CD4-positive, alpha-beta memory T cell (primary cell): ENCODE measurements around the gene SPACA9. TPM values are rescaled to one million over a fixed set of nuclear protein-coding genes. Genes with fewer than 3 reads are reported as not detected.

Experiments used
- CTCF ChIA-PET: fragments of 350-600 bp; sonication (Branson Sonifier 250); formaldehyde crosslinking; loops from one replicate; lab custom pipeline; 2021; ENCODE audit warnings: inconsistent platforms; ENCODE audit not compliant: partially characterized antibody; lab: Charles Lee
- POLR2A ChIA-PET: fragments of 350-600 bp; sonication (Branson Sonifier 250); formaldehyde crosslinking; loops from one replicate; lab custom pipeline; 2021; ENCODE audit not compliant: partially characterized antibody; lab: Charles Lee
- DNase-seq, 5 donors: peaks; one replicate each; pipeline versions ENCODE4 v3.0.0 to v3.0.0-alpha.2; 2020 to 2022; ENCODE audit warnings: mixed read lengths in 1 of 5
- H3K27ac ChIP-seq: one replicate; pipeline ENCODE4 v1.7.0; 2013; ENCODE audit warnings: low read depth, low read length
- H3K27me3 ChIP-seq: 2 replicates; pipeline ENCODE4 v1.7.0; 2013; ENCODE audit warnings: mild to moderate bottlenecking, low read length, moderate library complexity; ENCODE audit not compliant: insufficient read depth
- H3K36me3 ChIP-seq: 2 replicates; pipeline ENCODE4 v1.7.0; 2013; ENCODE audit warnings: mild to moderate bottlenecking, low read length, moderate library complexity; ENCODE audit not compliant: insufficient read depth
- H3K4me1 ChIP-seq: 2 replicates; pipeline ENCODE4 v1.7.0; 2013; ENCODE audit warnings: mild to moderate bottlenecking, low read length, moderate library complexity; ENCODE audit not compliant: insufficient read depth
- H3K4me3 ChIP-seq, 2 donors: one replicate each; pipeline ENCODE4 v1.7.0; 2013; ENCODE audit warnings: low read length in 2 of 2, mild to moderate bottlenecking in 1 of 2
- H3K9me3 ChIP-seq, 2 donors: one replicate each; pipeline ENCODE4 v1.7.0; 2013; ENCODE audit warnings: low read length in 2 of 2, control low read depth in 1 of 2; ENCODE audit not compliant: control insufficient read depth in 1 of 2
- H3K27ac Mint-ChIP-seq, 7 donors: one replicate each; pipeline ENCODE4 v1.8.0; 2020 to 2021; ENCODE audit warnings: mixed read lengths in 7 of 7, mild to moderate bottlenecking in 6 of 7, inconsistent platforms in 3 of 7, moderate library complexity in 3 of 7
- H3K27me3 Mint-ChIP-seq, 2 donors: one replicate each; pipeline ENCODE4 v1.8.0; 2020 to 2021; ENCODE audit warnings: mixed read lengths in 2 of 2
- H3K36me3 Mint-ChIP-seq, 2 donors: one replicate each; pipeline ENCODE4 v1.8.0; 2020 to 2021; ENCODE audit warnings: mixed read lengths in 2 of 2, inconsistent platforms in 1 of 2, mild to moderate bottlenecking in 1 of 2
- H3K4me1 Mint-ChIP-seq, 4 donors: one replicate each; pipeline ENCODE4 v1.8.0; 2020 to 2021; ENCODE audit warnings: mixed read lengths in 4 of 4, mild to moderate bottlenecking in 1 of 4
- H3K4me3 Mint-ChIP-seq, 8 donors: one replicate each; pipeline ENCODE4 v1.8.0; 2020 to 2021; ENCODE audit warnings: mixed read lengths in 8 of 8, mild to moderate bottlenecking in 7 of 8, moderate library complexity in 6 of 8, inconsistent platforms in 3 of 8
- H3K9me3 Mint-ChIP-seq, 8 donors: one replicate each; pipeline ENCODE4 v1.8.0; 2020 to 2021; ENCODE audit warnings: mixed read lengths in 8 of 8, mild to moderate bottlenecking in 5 of 8, inconsistent platforms in 3 of 8, moderate library complexity in 1 of 8
- intact Hi-C: fragments of 100-400 bp; cut with micrococcal nuclease; formaldehyde crosslinking; loops from one replicate; pipeline ENCODE4 v1.15.1; 2023
- polyA plus RNA-seq, 2 donors: library from polyadenylated mRNA; unstranded; fragments of 300-500 nt; fragmentation: Illumina TruSeq; gene quantifications; one replicate each; pipeline ENCODE4 v1.2.3, GENCODE V29; 2021
- total RNA-seq, 2 experiments: library from RNA; stranded (reverse); gene quantifications; one replicate each; pipeline ENCODE4 v1.2.3, GENCODE V29; 2021

The SPACA9 gene
- total and polyA plus RNA-seq, 4 experiments from 2014 or later, result 1.5 to 2.2 (median 1.8) TPM

DNA sequence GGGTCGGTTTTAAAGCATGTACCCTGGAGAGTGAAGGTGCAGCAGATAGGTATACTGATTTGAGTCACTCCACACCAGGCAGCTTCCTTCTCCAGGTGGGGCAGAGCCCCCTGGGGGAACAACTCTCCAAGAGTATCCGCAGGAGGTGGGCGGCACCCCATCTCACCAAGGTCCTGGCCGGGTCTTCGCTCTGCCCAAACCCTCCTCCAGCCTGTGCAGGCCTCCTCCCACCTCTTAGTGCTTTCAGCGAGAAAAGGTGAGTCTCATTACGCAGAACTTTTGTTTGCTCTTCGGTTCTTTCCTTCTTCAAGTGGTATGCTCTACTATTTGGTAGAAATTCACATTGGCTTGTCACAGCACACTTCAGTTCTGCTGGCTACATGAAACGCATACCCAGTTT, 13.7 kb downstream of the SPACA9 start:
- Mint-ChIP-seq H3K27me3 (no peaks in the 10 kb centered on the region), H3K9me3 (no peaks in the 10 kb centered on the region), H3K36me3 (peaks cover 20 to 37% of the 10 kb centered on the region in 2 donors), H3K27ac (peak overlapping the region in 1 of 7 donors; percentile 8), H3K4me1 (peaks cover 0 to 9% (median 0%) of the 10 kb centered on the region in 4 donors), H3K4me3 (no peak overlapping the region)
- H3K27ac ChIP-seq, result no peak overlapping the region
- no peaks in the 10 kb centered on the region for H3K4me1 ChIP-seq
- CTCF ChIA-PET, result interaction anchor here (3.1 kb wide), 1 partner anchor 10 kb away, joined by 13 read pairs; no protein-coding TSS in a partner anchor
- intact Hi-C loops, result no loop called here
- H3K36me3 ChIP-seq, result peaks cover 27% of the 10 kb centered on the region
- no peak overlapping the region for H3K4me3 ChIP-seq
- no peaks in the 10 kb centered on the region for H3K9me3 ChIP-seq
- POLR2A ChIA-PET, result no interaction called here
- DNase-seq, result no peak
- H3K27me3 ChIP-seq, result no peaks in the 10 kb centered on the region

DNA sequence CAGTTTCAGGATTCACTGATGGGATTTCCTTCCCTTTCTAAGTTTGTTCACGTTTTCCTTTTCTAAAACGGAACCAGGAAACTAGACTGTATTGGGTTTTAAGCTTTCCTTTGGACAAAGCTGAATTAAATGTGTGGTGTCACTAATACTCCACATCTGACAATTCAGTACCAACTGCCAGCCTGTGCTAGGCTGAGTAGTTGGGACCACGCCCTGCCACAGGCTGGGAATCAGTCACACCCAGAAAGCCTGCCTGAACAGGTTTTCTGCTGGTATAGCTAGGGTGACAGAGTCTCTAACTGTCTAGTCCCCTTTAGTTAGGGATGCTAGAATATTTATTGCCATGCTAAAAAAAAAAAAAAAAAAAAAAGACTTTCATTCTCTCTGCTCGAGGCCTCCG, 15.6 kb downstream of the SPACA9 start:
- Histone ChIP-seq H3K4me3 (no peak overlapping the region), H3K36me3 (peaks cover 42% of the 10 kb centered on the region), H3K4me1 (no peaks in the 10 kb centered on the region), H3K9me3 (no peaks in the 10 kb centered on the region), H3K27me3 (no peaks in the 10 kb centered on the region), H3K27ac (no peak overlapping the region)
- CTCF ChIA-PET, result interaction anchor here (3.1 kb wide), 1 partner anchor 8 kb away, joined by 13 read pairs; no protein-coding TSS in a partner anchor
- DNase-seq, result no peak
- intact Hi-C loops, result no loop called here
- Mint-ChIP-seq H3K4me3 (no peak overlapping the region), H3K4me1 (no peaks in the 10 kb centered on the region), H3K27me3 (no peaks in the 10 kb centered on the region), H3K36me3 (peaks cover 28 to 53% of the 10 kb centered on the region in 2 donors), H3K27ac (peak overlapping the region in 1 of 7 donors; percentile 15), H3K9me3 (no peaks in the 10 kb centered on the region)
- POLR2A ChIA-PET, result no interaction called here

DNA sequence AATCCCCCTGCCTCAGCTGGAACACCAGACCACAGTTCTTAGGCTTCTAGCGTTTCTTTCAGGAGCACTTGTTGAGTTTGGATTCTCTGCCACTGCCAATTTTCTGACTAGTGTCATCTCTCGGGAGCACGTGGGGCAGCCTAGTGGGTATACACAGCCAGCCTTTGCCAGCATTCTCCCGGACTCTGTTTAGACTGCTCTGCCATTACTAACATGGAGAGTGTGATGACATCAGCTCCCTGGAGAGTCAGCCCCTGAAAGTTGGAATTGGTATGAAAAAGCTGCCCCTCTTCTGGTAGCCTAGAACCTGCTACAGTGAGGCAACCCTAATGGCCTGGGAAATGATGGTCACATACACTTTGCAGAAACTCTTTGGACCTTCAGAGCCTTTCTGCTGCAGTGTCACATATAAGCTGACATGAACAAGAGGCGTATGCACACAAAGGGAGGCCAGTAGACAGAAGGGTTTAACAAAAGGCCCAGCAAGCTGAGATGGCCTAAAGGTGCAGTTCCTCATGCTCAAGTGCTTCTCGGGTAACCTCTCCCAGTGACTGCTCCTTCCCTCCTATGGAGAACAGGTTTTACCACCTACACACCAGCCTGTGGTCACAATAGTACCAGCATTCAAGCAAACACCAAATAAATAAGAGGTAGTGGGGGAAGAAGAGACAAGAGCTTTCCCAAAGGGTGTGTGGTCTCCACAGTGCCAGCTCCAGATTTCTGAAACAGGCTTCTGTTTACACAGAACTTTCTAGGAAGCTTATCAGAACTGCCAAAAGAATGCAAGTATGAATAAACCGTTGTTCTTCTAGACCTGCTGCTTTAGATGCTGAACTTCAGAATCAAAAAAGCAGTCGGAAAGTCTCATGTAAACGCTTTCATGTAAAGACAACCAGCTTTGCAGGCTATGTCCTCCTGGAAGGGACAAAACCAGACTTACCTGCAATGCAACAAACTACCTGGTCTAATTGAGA, 16.5 kb downstream of the SPACA9 start:
- H3K4me1 Mint-ChIP-seq, result no peaks in the 10 kb centered on the region
- Histone ChIP-seq H3K27ac (no peak overlapping the region), H3K4me3 (no peak overlapping the region), H3K36me3 (peaks cover 50% of the 10 kb centered on the region), H3K4me1 (no peaks in the 10 kb centered on the region), H3K27me3 (no peaks in the 10 kb centered on the region), H3K9me3 (no peaks in the 10 kb centered on the region)
- intact Hi-C loops, result no loop called here
- H3K9me3 Mint-ChIP-seq, result no peaks in the 10 kb centered on the region
- CTCF ChIA-PET, result interaction anchor here (1.4 kb wide), 1 partner anchor 10 kb away, joined by 3 read pairs; no protein-coding TSS in a partner anchor
- DNase-seq, result no peak
- peak overlapping the region in 1 of 7 donors; percentile 15 for H3K27ac Mint-ChIP-seq
- peaks cover 34 to 61% of the 10 kb centered on the region in 2 donors for H3K36me3 Mint-ChIP-seq
- no peaks in the 10 kb centered on the region for H3K27me3 Mint-ChIP-seq
- POLR2A ChIA-PET, result no interaction called here
- no peak overlapping the region for H3K4me3 Mint-ChIP-seq

DNA sequence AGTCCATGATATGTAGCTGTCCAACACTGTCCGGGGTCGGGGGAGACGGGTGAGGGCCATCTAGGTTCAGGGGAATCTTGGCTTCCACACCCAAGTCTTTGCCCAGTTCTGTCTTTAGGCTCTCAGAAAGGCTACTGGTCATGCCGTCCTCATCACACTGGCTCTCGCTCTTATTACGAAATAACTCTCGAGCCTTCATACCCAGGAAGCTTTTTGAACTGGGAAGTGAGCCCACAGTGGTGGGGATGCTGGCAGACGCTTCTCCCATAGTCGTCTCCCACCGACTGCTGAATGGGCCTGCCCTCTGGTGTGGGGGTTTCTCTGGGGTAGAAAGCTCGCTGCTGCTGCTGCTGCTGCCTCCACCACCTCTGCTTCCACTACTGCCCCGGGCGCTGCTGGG, 17.6 kb downstream of the SPACA9 start:
- intact Hi-C loops, result no loop called here
- Mint-ChIP-seq H3K27ac (peak overlapping the region in 2 of 7 donors; percentile 5 to 12), H3K36me3 (peaks cover 41 to 70% of the 10 kb centered on the region in 2 donors), H3K4me3 (no peak overlapping the region), H3K27me3 (no peaks in the 10 kb centered on the region), H3K9me3 (no peaks in the 10 kb centered on the region), H3K4me1 (no peaks in the 10 kb centered on the region)
- no peak for DNase-seq
- no peak overlapping the region for H3K27ac ChIP-seq
- no peak overlapping the region for H3K4me3 ChIP-seq
- ChIA-PET CTCF (interaction anchor here (1.4 to 1.6 kb wide), 2 partner anchors 8 to 79 kb away, joined by 3 to 6 read pairs; no protein-coding TSS in a partner anchor), POLR2A (no interaction called here)
- no peaks in the 10 kb centered on the region for H3K27me3 ChIP-seq
- H3K9me3 ChIP-seq, result no peaks in the 10 kb centered on the region
- H3K4me1 ChIP-seq, result no peaks in the 10 kb centered on the region
- H3K36me3 ChIP-seq, result peaks cover 62% of the 10 kb centered on the region

DNA sequence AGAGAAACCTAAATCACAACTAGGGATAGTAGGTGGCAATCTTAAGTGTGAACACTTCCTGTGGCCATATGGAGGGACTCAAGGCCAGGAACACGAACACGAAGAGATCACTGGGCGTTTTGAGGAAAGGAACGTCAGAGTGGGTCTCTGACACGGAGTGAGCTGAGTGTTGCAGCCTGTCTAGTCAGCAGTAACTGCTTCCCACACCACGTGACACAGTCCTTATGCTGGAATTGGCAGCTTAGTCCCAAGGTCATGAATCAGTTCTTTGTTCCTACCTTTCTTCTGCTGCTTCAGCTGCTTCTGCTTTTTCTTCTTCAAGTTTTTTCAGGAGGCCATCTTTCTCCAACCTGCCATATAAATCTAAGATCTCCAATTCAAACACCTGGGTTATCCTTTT, 18.2 kb downstream of the SPACA9 start:
- POLR2A ChIA-PET, result no interaction called here
- Histone ChIP-seq H3K4me3 (no peak overlapping the region), H3K36me3 (peaks cover 66% of the 10 kb centered on the region), H3K4me1 (no peaks in the 10 kb centered on the region), H3K27ac (no peak overlapping the region), H3K27me3 (no peaks in the 10 kb centered on the region), H3K9me3 (no peaks in the 10 kb centered on the region)
- H3K9me3 Mint-ChIP-seq, result no peaks in the 10 kb centered on the region
- no peak overlapping the region for H3K4me3 Mint-ChIP-seq
- peaks cover 1 to 5% (median 3%) of the 10 kb centered on the region in 4 donors for H3K4me1 Mint-ChIP-seq
- CTCF ChIA-PET, result interaction anchor here (0.6 to 1.6 kb wide), 3 partner anchors 8 to 78 kb away, joined by 3 to 6 read pairs (median 3); no protein-coding TSS in a partner anchor
- intact Hi-C loops, result no loop called here
- DNase-seq, result no peak
- H3K27ac Mint-ChIP-seq, result no peak overlapping the region
- H3K27me3 Mint-ChIP-seq, result no peaks in the 10 kb centered on the region
- H3K36me3 Mint-ChIP-seq, result peaks cover 44 to 75% of the 10 kb centered on the region in 2 donors

DNA sequence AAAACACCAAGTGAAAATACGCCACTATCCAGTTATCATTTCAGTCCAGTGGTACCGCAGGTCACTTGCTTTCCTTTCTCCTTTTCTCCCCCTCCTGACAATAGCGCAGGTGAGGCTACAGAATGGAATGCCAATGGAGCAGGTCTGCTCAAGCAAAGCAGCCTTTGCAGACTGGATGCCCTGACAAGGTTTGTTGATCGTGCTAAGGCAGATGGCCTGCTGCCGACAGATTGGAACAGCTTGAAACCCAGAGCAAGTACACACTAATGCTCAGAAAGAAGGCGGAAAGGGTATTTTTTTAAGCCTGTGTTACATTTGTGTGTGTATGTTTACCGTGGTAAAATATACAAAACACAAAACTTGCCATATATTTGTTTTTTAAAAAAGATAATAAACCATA, 19.4 kb downstream of the SPACA9 start:
- Histone ChIP-seq H3K27me3 (no peaks in the 10 kb centered on the region), H3K36me3 (peaks cover 73% of the 10 kb centered on the region), H3K27ac (no peak overlapping the region), H3K4me3 (no peak overlapping the region), H3K4me1 (no peaks in the 10 kb centered on the region), H3K9me3 (no peaks in the 10 kb centered on the region)
- POLR2A ChIA-PET, result interaction anchor here (0.7 kb wide), 1 partner anchor 123 kb away, joined by 3 read pairs; no protein-coding TSS in a partner anchor
- intact Hi-C loops, result no loop called here
- Mint-ChIP-seq H3K27ac (no peak overlapping the region), H3K27me3 (no peaks in the 10 kb centered on the region), H3K9me3 (no peaks in the 10 kb centered on the region), H3K4me3 (no peak overlapping the region), H3K36me3 (peaks cover 46 to 78% of the 10 kb centered on the region in 2 donors), H3K4me1 (peaks cover 4 to 12% (median 7%) of the 10 kb centered on the region in 4 donors)
- CTCF ChIA-PET, result interaction anchor here (0.7 to 5.2 kb wide), 2 partner anchors 20 to 836 kb away, joined by 3 to 55 read pairs; no protein-coding TSS in a partner anchor
- no peak for DNase-seq
